GM10847 (cell line): ENCODE measurements around the gene MRPS23.

Experiments
- POLR2A ChIP-seq: IDR thresholded peaks from 2 replicates; pipeline ENCODE4 v1.6.1; 2011; ENCODE audit not compliant: insufficient read length; ENCODE audit errors: extremely low read depth

The MRPS23 gene

GRCh38 chr17:57886020-57886419 lies 36.2 kb upstream of the MRPS23 start:
- TF ChIP-seq POLR2A, result no peak

DNA sequence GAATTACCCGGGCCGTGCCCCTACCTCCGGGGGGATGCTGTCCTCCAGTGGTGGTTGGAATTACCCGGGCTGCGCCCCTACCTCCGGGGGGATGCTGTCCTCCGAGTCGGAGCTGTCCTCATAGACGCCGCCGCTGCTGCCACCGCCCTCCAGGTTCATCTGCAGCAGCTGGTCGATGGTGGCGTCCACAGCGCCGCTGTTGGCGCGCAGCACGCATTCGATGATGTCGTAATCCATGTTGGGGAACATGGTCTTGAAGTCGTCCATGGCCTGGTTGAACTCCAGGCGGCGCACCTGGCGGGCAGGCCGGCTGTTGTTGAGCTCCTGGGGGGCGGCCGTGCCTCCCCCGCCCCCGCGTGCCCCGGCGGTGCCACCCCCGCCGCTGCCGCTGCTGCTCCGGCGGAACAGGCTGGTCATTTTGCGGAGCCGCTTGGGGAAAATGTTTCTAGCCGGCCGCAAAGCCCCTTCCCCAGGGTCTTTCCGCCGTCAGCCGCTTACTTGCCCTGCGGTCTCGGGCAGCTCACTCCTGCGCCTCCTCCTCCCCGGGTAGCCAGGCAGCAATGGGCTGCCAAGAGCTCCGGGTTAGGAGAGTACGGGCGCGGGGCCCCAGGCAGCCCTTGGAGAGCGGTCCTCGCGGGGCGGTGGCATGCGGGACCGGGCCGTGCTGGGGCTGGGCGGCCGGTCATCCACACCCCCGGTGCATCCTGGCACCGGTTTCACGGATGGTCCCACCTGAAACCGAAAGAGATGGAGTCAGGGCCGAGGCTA lies 35.5 kb upstream of the MRPS23 start:
- no peak for TF ChIP-seq POLR2A

GRCh38 chr17:57881783-57882351 lies 32.0 kb upstream of the MRPS23 start:
- TF ChIP-seq POLR2A, result no peak

GRCh38 chr17:57881143-57881542 lies 31.3 kb upstream of the MRPS23 start:
- TF ChIP-seq POLR2A, result no peak

DNA sequence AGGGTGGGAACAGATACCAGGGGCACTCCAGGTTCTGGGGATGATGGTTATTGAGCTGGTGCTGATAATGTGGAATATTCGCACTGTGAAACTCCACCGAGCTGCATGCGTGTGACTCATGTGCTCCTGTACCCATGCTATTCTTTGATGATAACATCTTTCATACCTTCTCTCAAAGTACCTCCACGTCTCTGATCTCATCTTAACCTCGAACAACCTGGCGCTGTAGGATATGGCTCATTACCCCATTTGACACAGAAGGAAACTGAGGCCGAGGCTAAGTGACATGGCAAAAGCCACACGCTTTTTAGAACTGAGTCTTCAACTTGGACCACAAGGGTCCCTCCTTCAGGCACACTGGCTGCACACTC lies 30.2 kb upstream of the MRPS23 start:
- no peak for TF ChIP-seq POLR2A

DNA sequence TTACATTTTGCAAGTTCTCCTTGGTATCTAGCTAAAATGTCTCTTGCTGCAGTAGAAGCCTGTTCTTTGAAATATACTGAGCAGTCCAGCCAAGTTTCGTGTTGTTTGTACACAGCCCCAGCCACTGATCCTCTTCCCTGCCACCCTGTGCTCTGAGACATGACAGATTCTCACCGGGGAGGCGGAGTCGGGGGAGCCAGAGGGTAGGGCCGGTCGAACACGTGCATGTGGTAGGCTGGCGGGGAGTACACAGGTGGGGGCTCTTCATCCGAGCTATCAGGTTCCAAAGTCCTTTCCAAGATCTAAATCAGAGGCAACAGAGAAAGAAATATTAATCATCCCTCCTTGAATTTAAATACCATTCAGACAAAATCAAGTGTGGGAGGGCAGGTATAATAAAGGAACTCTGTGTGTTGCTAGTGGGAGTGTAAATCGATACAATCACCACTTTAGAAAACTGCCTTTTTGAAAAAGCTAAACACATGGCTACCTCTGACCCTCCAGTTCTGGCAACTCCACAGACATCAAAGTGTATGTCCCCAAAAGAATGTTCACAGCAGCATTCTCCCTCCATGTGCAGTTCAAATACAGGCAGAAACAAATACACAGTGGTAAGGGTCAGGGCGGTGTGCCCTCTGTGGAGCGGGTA lies 29.7 kb upstream of the MRPS23 start:
- no peak for TF ChIP-seq POLR2A

DNA sequence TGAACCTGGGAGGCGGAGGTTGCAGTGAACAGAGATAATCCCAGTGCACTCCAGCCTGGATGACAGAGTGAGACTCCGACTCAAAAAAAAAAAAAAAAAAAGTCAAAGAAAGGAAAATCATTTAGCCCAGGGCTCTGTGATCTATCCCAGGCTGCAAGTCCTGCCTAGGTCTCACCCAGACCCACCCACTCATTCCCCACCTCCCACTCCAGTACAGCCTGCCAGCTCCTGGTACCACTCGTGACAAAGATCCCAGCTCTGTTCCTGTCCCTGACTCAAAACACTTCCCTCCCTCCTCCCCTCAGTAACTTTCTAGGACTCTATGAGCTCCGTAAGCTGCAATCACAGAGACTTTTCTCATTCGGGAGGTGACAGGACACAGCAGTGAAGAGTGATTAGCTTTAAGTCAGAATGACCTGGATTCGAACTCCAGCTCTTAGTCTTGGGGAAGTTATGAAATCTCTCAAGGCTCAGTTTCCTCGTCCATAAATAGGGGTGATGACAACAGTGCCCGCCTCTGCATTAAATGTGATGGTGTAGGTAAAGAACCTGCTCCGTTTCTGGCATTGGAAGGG lies 28.0 kb upstream of the MRPS23 start:
- TF ChIP-seq POLR2A, result no peak

GRCh38 chr17:57876866-57877237 lies 27.0 kb upstream of the MRPS23 start:
- TF ChIP-seq POLR2A, result no peak

DNA sequence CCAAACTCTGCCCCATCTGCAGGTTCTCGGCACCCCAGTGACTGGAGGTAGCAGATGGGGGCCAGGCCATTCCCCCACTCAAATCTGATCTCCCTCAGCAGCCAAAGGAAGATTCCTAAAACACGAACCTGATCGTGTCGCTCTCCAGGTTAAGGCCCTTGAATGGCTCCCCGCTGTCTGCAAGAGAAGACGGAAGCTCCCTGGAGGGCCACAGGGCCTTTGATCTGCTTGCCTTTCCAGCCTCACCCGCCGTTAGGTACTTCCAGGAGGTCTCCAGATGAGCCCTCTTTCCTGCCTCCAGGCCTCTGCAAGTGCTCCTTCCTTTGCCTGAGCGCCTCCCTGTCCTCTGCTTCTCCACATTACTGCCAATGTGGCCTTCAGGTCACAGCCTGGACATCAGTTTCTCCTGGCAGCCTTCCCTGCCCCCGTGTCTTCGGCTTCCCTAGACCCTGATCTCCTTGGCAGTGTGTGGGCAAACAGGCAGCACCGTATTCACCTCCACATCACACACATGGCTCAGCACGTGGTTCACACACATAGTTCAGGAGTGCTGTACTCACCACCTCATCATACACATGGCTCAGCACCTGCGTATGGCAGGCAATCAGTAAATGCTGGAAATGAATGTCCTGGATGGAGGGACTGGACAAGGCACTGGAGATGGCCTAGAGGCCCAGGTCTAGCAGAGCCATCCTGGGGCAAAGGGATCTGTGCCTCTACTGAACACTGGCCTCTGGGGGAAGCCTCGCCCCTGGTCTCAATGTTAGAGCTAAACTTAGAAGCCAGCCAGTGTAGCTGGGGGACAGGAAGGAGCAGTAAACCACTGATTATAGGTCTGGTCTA lies 26.4 kb upstream of the MRPS23 start:
- no peak for TF ChIP-seq POLR2A

DNA sequence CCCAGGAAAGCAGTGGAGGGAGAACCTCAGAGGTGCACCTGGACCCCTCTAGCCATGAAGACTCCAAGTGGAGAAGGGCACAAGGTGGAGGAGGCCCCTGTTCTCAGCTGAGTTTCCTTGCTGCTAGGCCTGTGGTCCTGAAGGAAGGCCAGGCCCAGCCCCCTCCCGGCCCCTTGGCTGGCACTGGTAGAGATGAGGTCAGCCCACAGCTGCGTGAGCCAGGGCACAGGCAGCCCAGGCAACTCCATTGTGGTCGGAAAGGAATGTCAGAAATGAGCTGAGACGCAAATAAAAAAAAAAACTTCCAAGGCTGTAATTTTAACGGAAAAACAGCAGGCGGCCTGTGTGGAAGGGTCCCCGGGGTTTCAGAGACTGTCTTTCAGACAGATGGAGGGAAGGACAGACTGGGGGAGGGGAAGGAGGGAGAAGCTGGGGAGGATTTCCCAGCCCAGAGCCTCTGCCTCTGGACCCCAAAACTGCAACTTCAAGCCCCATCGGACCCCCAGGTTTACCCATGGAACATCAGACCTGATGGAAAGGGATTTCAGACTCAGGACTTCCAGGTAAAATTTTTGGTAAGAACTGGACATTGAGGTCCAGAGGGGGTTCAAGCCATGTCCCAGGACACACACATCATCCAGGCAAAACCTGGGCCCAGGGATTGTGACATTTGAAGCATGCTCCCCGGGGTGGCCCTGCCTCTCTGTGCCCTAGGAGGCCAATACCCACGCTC lies 25.6 kb upstream of the MRPS23 start:
- no peak for TF ChIP-seq POLR2A

DNA sequence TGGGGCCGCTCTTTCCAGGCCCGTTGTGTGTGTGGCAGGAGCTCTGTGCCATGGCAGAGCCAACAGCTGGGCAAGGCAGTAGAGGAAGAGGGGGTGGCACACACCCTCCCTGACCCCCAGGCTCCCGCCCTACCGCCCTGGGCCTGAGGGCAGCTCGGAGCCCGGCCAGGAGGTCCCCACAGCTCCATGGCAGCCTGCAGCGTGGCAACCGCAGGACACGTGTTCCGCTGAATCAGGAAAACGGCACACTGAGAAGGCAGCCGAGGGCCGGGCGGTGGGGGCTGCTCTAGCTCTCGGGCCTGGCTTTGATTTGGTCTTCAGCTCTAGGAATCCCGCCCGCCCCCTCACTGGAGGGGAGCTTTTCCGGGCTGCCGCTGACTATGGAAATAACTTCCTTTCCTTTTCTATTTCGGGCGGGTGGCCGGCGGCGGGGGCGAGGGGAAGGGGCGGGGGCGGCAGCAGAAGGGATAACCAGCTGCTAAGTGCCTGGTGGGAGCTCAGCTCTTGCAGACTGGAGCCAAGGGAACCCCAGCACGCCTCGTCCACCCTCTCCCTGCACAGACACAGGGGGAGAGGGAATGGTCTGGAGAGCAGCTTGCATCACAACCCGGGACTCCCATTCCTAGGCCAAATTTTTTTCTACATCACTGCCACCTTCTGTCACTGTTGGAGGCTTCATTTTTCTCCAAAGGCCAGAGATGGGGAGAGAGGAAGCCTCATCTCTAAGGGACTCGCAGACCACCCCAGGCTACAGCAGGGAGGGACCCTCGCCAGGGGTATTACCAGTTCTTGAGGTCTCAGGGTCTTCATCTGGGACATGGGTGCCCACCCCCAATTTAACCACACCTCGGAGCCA lies 24.8 kb upstream of the MRPS23 start:
- TF ChIP-seq POLR2A, result no peak

DNA sequence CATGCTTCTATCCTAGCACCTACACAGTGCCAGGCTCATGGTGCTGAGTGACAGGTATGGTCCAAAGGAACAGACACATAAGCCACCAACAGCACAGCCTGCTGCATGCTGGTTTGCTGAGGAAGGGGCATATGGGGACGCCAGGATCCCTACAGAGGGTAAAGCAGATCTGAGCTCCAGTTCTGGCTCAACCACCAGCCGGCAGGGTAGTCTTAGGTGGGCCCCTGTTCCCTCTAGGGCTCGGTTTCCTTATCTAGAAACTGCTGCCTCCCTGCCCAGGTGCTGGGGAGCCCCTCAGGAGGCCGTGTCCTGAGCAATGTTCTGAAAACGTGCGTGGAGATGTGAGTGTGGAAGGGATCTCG lies 24.2 kb upstream of the MRPS23 start:
- TF ChIP-seq POLR2A, result no peak

DNA sequence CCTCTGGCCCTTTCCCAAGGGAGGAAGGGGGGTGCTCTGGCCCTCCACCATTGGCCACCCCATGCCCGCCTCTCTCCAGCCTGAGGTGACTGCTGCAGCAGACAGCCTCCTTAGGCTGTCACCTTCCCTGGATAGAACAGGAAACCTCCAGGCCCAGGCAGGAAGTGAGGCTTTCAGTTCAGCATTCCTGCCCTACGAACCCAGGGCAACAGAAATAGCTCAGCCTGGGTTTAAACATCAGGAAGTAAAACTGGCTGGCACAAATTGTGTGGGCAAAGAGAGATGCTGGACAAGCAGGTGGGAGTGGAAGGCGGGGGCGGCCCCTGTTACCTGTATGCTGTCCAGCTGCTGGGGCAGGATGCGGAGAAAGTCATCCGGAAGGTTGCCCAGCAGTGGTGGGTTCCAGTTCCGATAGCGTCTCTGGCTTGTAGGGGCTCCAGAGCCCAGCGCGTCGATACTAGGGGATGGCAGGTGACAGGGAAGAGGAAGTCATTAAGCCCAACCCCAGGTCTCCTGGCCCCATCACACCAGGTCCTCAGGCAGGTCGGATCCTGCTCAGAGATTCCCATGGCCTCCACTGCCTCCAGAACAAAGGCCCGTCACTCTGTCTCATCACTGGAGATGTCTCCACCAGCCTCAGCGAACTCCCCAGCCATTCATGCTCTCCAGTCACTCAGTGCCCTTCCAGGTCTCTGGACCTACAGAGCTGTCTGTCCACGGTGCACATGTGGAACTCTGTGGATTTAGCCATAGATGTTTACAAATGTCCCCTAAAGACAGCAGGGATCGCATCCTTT lies 23.6 kb upstream of the MRPS23 start:
- TF ChIP-seq POLR2A, result no peak

- TF ChIP-seq POLR2A, result no peak
These were observed 22.7 kb upstream of the MRPS23 start for GRCh38 chr17:57872536-57872935.

- TF ChIP-seq POLR2A, result no peak
These were observed 22.0 kb upstream of the MRPS23 start for GRCh38 chr17:57871863-57872262.
